Neuronal stem cell (in vitro differentiated cells): ENCODE measurements around the gene MLF2.

Source experiments
- DNase-seq: peaks from one replicate; pipeline ENCODE4 v3.0.0-alpha.2; 2013; ENCODE audit warnings: low spot score
- H2AFZ ChIP-seq: one replicate; pipeline ENCODE4 v1.6.1; 2013; ENCODE audit warnings: mild to moderate bottlenecking, low read length, inconsistent platforms
- H2AK5ac ChIP-seq: 2 replicates; pipeline ENCODE4 v1.6.1; 2013; ENCODE audit warnings: low read depth, mild to moderate bottlenecking, inconsistent platforms, low read length, moderate library complexity, mixed read lengths
- H2BK120ac ChIP-seq: 2 replicates; pipeline ENCODE4 v1.6.1; 2013; ENCODE audit warnings: low read depth, mild to moderate bottlenecking, inconsistent platforms, low read length, moderate library complexity, mixed read lengths
- H2BK12ac ChIP-seq: one replicate; pipeline ENCODE4 v1.6.1; 2013; ENCODE audit warnings: low read length, inconsistent platforms
- H2BK15ac ChIP-seq: 2 replicates; pipeline ENCODE4 v1.6.1; 2013; ENCODE audit warnings: mild to moderate bottlenecking, low read length, inconsistent platforms, mixed read lengths
- H2BK5ac ChIP-seq: one replicate; pipeline ENCODE4 v1.6.1; 2013; ENCODE audit warnings: inconsistent platforms, mild to moderate bottlenecking, low read length, moderate library complexity
- H3K14ac ChIP-seq: one replicate; pipeline ENCODE4 v1.6.1; 2013; ENCODE audit warnings: low read length, inconsistent platforms
- H3K18ac ChIP-seq: 2 replicates; pipeline ENCODE4 v1.6.1; 2013; ENCODE audit warnings: low read length, inconsistent platforms
- H3K23ac ChIP-seq: 2 replicates; pipeline ENCODE4 v1.6.1; 2013; ENCODE audit warnings: low read depth, mild to moderate bottlenecking, mixed read lengths, low read length, inconsistent platforms; ENCODE audit not compliant: poor library complexity
- H3K27ac ChIP-seq: replicated peaks from 3 replicates; pipeline ENCODE4 v1.5.1; 2013; ENCODE audit warnings: low read length, inconsistent platforms
- H3K27me3 ChIP-seq, 3 experiments: 2 replicates each; pipeline ENCODE4 v1.6.1; 2013; ENCODE audit warnings: low read length in 3 of 3, mild to moderate bottlenecking in 2 of 3, inconsistent platforms in 1 of 3, low read depth in 1 of 3, mixed read lengths in 1 of 3, moderate library complexity in 1 of 3; ENCODE audit not compliant: control insufficient read depth in 3 of 3, insufficient read depth in 3 of 3
- H3K36me3 ChIP-seq, 2 donors: replicated peaks in 1 of 2; 2 replicates each; pipeline ENCODE4 v1.6.1; 2013; ENCODE audit warnings: low read length in 2 of 2; ENCODE audit not compliant: control insufficient read depth in 2 of 2, insufficient read depth in 2 of 2
- H3K4ac ChIP-seq: 2 replicates; pipeline ENCODE4 v1.6.1; 2013; ENCODE audit warnings: inconsistent platforms, mild to moderate bottlenecking, low read length, moderate library complexity
- H3K4me1 ChIP-seq, 2 donors: 1 replicate in 1 of 2; 2 replicates in 1 of 2; pipeline ENCODE4 v1.6.1; 2013; ENCODE audit warnings: low read length in 2 of 2, low read depth in 1 of 2; ENCODE audit not compliant: control insufficient read depth in 2 of 2, insufficient read depth in 1 of 2
- H3K4me2 ChIP-seq: one replicate; pipeline ENCODE4 v1.6.1; 2013; ENCODE audit warnings: mild to moderate bottlenecking, low read length, inconsistent platforms; ENCODE audit not compliant: insufficient read depth, poor library complexity, severe bottlenecking
- H3K4me3 ChIP-seq, 2 donors: 2 replicates each; pipeline ENCODE4 v1.5.1; 2013; ENCODE audit warnings: low read length in 2 of 2, mild to moderate bottlenecking in 2 of 2, inconsistent platforms in 1 of 2, moderate library complexity in 1 of 2
- H3K79me1 ChIP-seq: one replicate; pipeline ENCODE4 v1.6.1; 2013; ENCODE audit warnings: low read depth, mild to moderate bottlenecking, inconsistent platforms, low read length, moderate library complexity
- H3K9ac ChIP-seq: one replicate; pipeline ENCODE4 v1.6.1; 2013; ENCODE audit warnings: mild to moderate bottlenecking, low read depth, low read length, inconsistent platforms; ENCODE audit not compliant: poor library complexity
- H3K9me3 ChIP-seq, 2 donors: replicated peaks in 1 of 2; 2 replicates each; pipeline versions ENCODE3 to v1.6.1; 2013; ENCODE audit warnings: low read length in 2 of 2, mild to moderate bottlenecking in 2 of 2, inconsistent platforms in 1 of 2, low read depth in 1 of 2, mixed read lengths in 1 of 2, moderate library complexity in 1 of 2; ENCODE audit not compliant: control insufficient read depth in 2 of 2, insufficient read depth in 1 of 2
- H4K8ac ChIP-seq: one replicate; pipeline ENCODE4 v1.6.1; 2013; ENCODE audit warnings: low read depth, mild to moderate bottlenecking, inconsistent platforms, low read length, moderate library complexity
- H4K91ac ChIP-seq: one replicate; pipeline ENCODE4 v1.6.1; 2013; ENCODE audit warnings: low read length, low read depth, mild to moderate bottlenecking, inconsistent platforms; ENCODE audit not compliant: poor library complexity
- WGBS, 2 donors: extraction: QIAGEN DNeasy Blood & Tissue Kit; methylation state at CpG; one replicate each; pipeline ENCODE4 v1.1.7; 2013; ENCODE audit warnings: missing lambda C conversion rate in 2 of 2, mixed read lengths in 1 of 2; ENCODE audit not compliant: insufficient read length in 2 of 2, insufficient replicate concordance in 1 of 2; ENCODE audit errors: extremely low coverage in 2 of 2; 5-methylcytosine and 5-hydroxymethylcytosine counted together

MLF2 gene

DNA sequence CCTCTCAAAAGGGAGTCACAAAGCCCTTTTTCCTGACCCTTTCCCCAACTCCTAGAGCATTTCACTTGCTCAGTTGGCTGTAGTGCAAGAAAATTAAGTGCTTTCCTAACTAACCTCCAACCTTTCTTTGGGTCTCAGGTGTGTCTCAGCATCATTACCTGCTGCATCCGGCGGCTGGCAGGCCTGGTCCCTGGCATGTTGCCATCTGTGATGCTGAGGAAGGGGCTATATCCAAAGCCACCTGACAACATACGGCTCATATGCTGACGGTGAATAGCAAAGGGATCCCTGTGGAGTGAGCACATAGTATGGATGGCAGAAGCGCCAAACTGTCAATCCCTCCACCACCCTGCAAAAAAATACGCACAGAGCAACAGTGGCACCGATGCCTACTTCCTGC is 1.2 kb downstream of the MLF2 start:
- Histone ChIP-seq H3K4me2 (peak overlapping the region; percentile 83), H3K9ac (no peak overlapping the region), H3K36me3 (peaks cover 42 to 55% of the 10 kb centered on the region in 2 donors), H3K14ac (no peak overlapping the region), H3K18ac (no peak overlapping the region), H3K9me3 (no peaks in the 10 kb centered on the region), H3K4me1 (peaks cover 8 to 17% of the 10 kb centered on the region in 2 donors), H3K4me3 (peak overlapping the region; percentile 16 to 99), H2BK120ac (no peak overlapping the region), H4K8ac (no peak overlapping the region), H3K27ac (no peak overlapping the region), H2AK5ac (no peak overlapping the region), H2AFZ (no peak overlapping the region), H4K91ac (no peak overlapping the region), H3K23ac (no peak overlapping the region), H2BK5ac (no peak overlapping the region), H2BK15ac (no peak overlapping the region), H3K27me3 (no peaks in the 10 kb centered on the region), H2BK12ac (no peak overlapping the region), H3K79me1 (peaks cover 7% of the 10 kb centered on the region), H3K4ac (no peak overlapping the region)
- no CpG with 5 or more reads among the region's 7 CpGs for WGBS, 2 donors
- no peak for DNase-seq

DNA sequence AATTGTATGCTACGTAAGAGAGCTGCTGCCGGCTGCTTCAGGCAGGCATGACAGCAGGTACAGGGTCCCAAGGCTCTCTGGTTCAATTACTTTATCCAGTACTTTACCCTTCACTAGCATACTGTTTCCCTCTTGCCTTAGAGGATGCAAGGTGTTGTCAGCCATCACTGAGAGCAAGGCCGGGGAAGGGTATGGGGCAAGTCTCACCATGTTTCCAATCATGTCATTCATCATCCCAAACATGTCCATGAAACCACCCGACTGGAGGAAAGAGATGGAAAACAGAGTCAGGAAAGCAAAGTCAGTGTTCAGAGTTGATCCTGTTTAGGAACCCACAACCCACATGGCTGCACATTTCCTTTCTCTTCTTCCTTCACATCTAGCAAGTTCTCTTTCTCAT is 2.4 kb downstream of the MLF2 start:
- DNase-seq = no peak
- Histone ChIP-seq H3K14ac (no peak overlapping the region), H2AFZ (no peak overlapping the region), H2BK12ac (no peak overlapping the region), H3K36me3 (peaks cover 52 to 66% of the 10 kb centered on the region in 2 donors), H3K18ac (no peak overlapping the region), H2AK5ac (no peak overlapping the region), H3K9ac (peak overlapping the region; percentile 7), H3K4me3 (no peak overlapping the region), H3K4me1 (peaks cover 8 to 17% of the 10 kb centered on the region in 2 donors), H3K79me1 (peaks cover 7% of the 10 kb centered on the region), H3K27ac (no peak overlapping the region), H4K8ac (no peak overlapping the region), H2BK15ac (no peak overlapping the region), H3K23ac (no peak overlapping the region), H2BK5ac (no peak overlapping the region), H3K9me3 (no peaks in the 10 kb centered on the region), H4K91ac (no peak overlapping the region), H2BK120ac (no peak overlapping the region), H3K4ac (no peak overlapping the region), H3K27me3 (no peaks in the 10 kb centered on the region), H3K4me2 (no peak overlapping the region)
- WGBS, 2 donors = no CpG with 5 or more reads among the region's 4 CpGs

DNA sequence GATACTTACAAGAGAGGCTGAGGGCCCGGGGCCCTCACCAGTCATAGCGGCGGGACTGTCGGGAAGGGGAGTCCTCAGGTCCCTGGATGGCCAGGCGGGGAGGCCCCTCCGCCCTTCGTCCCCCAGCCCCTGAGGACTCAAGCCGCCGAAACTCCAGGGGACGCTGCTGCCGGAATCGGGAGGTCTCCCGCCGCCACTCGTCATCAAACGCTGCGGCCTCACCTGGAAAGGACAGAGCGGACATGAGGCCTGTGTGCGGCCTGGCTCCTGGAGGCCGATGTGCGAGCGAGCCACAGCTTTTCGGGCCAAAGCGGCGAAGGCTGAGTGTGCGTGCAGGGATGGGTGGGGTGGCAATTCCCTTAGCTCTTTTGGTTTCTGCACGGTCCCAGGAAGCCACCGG is 4.2 kb downstream of the MLF2 start:
- H3K4me3 ChIP-seq = no peak overlapping the region
- no peak overlapping the region for H2AK5ac ChIP-seq
- no peak overlapping the region for H4K8ac ChIP-seq
- no peaks in the 10 kb centered on the region for H3K9me3 ChIP-seq
- H3K4me1 ChIP-seq = peaks cover 8 to 12% of the 10 kb centered on the region in 2 donors
- H3K36me3 ChIP-seq = peaks cover 52 to 66% of the 10 kb centered on the region in 2 donors
- H3K27me3 ChIP-seq = no peaks in the 10 kb centered on the region
- no peak overlapping the region for H3K23ac ChIP-seq
- DNase-seq = no peak
- no peak overlapping the region for H3K4me2 ChIP-seq
- WGBS, 2 donors = no CpG with 5 or more reads among the region's 28 CpGs
- no peak overlapping the region for H2AFZ ChIP-seq
- H3K4ac ChIP-seq = no peak overlapping the region
- peaks cover 7% of the 10 kb centered on the region for H3K79me1 ChIP-seq
- no peak overlapping the region for H3K14ac ChIP-seq
- no peak overlapping the region for H4K91ac ChIP-seq
- H2BK12ac ChIP-seq = no peak overlapping the region
- no peak overlapping the region for H2BK5ac ChIP-seq
- H2BK120ac ChIP-seq = no peak overlapping the region
- H3K9ac ChIP-seq = no peak overlapping the region
- H3K27ac ChIP-seq = no peak overlapping the region
- H3K18ac ChIP-seq = no peak overlapping the region
- H2BK15ac ChIP-seq = no peak overlapping the region

DNA sequence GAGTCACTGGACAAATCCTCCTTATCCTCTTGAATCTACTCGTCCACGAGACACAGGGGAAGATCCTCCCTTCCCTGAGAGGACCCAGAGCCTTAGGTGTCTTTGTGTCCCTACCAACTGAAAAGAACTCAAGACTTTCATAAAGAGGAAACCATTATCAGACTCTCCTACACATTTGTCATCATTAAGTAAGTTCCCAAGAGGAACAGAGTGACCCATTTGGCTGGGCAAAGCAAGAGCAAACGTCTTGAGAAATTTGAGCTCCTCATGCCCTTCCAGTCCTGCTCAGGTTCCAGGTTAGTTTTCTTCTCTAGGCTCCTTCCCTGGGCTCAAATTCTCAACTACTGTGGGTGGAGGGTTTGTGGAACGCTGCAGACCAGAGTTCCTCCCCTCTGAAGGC is 5.7 kb downstream of the MLF2 start:
- DNase-seq = no peak
- no peak overlapping the region for H2BK12ac ChIP-seq

More for the DNA sequence above, 5.7 kb downstream of the MLF2 start:
- Histone ChIP-seq H2AFZ (no peak overlapping the region), H4K8ac (no peak overlapping the region), H3K4me1 (peaks cover 8 to 9% of the 10 kb centered on the region in 2 donors), H2AK5ac (no peak overlapping the region), H3K14ac (no peak overlapping the region), H3K36me3 (peaks cover 52 to 66% of the 10 kb centered on the region in 2 donors), H3K27me3 (no peaks in the 10 kb centered on the region), H3K23ac (no peak overlapping the region), H3K4ac (no peak overlapping the region), H2BK120ac (no peak overlapping the region), H3K4me3 (no peak overlapping the region), H3K27ac (no peak overlapping the region), H3K9me3 (no peaks in the 10 kb centered on the region), H4K91ac (no peak overlapping the region), H3K9ac (no peak overlapping the region), H3K4me2 (no peak overlapping the region), H2BK5ac (no peak overlapping the region), H2BK15ac (no peak overlapping the region), H3K18ac (no peak overlapping the region), H3K79me1 (peaks cover 7% of the 10 kb centered on the region)
- WGBS, 2 donors = no CpG with 5 or more reads among the region's 4 CpGs
